Mucosa of rectum (tissue), 2 donors: ENCODE data around the gene SPRED1.

Experiments used
- H3K27ac ChIP-seq, 2 donors: one replicate each; pipeline ENCODE4 v1.7.0; 2013; ENCODE audit warnings: inconsistent platforms in 2 of 2, low read depth in 2 of 2, low read length in 2 of 2
- H3K27me3 ChIP-seq, 2 donors: one replicate each; pipeline ENCODE4 v1.7.0; 2013; ENCODE audit warnings: low read length in 2 of 2; ENCODE audit not compliant: control insufficient read depth in 2 of 2, insufficient read depth in 2 of 2
- H3K36me3 ChIP-seq, 2 donors: one replicate each; pipeline ENCODE4 v1.7.0; 2013; ENCODE audit warnings: low read length in 2 of 2; ENCODE audit not compliant: control insufficient read depth in 2 of 2, insufficient read depth in 2 of 2
- H3K4me1 ChIP-seq, 2 donors: one replicate each; pipeline ENCODE4 v1.7.0; 2013; ENCODE audit warnings: low read length in 2 of 2, mild to moderate bottlenecking in 1 of 2; ENCODE audit not compliant: control insufficient read depth in 2 of 2, insufficient read depth in 2 of 2
- H3K4me3 ChIP-seq, 2 donors: one replicate each; pipeline ENCODE4 v1.7.0; 2013; ENCODE audit warnings: low read length in 2 of 2
- H3K9ac ChIP-seq, 2 donors: one replicate each; pipeline ENCODE4 v1.7.0; 2013; ENCODE audit warnings: low read length in 2 of 2, low read depth in 1 of 2, mild to moderate bottlenecking in 1 of 2
- H3K9me3 ChIP-seq, 2 donors: one replicate each; pipeline ENCODE4 v1.7.0; 2013; ENCODE audit warnings: low read length in 2 of 2; ENCODE audit not compliant: control insufficient read depth in 2 of 2
- donor health status: healthy.
- donor health status: Normal muscosa, but diverticular disease.

SPRED1 gene

DNA sequence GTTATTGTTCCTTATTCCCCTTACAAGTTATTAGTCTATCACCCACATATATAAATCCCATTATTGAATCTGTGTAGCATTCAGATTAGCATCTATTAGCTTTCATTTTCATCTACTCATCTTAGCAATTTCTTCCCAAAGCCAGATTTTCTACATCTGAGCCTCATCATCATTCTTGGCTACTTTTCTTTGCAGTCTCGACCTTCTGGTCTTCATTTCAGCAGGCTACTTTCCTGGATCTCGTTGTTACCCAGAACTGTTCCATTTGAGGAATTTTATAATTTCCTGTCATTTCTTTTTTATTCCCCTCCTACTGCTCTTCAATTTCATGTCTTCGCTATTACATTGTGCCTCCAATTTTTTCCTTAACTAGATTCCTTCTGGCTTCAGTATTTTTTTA, 51.8 kb downstream of the SPRED1 start:
- Histone ChIP-seq H3K27ac (no peak overlapping the region), H3K27me3 (no peaks in the 10 kb centered on the region), H3K4me3 (no peak overlapping the region), H3K9me3 (no peaks in the 10 kb centered on the region), H3K9ac (no peak overlapping the region), H3K4me1 (no peaks in the 10 kb centered on the region), H3K36me3 (no peaks in the 10 kb centered on the region)

- no peak overlapping the region for H3K27ac ChIP-seq
- H3K36me3 ChIP-seq, result no peaks in the 10 kb centered on the region
- H3K9ac ChIP-seq, result no peak overlapping the region
Measured at GRCh38 chr15:38307251-38307650, 54.6 kb downstream of the SPRED1 start.

GRCh38 chr15:38307861-38308641, 55.4 kb downstream of the SPRED1 start:
- Histone ChIP-seq H3K4me1 (no peaks in the 10 kb centered on the region), H3K27ac (no peak overlapping the region), H3K4me3 (no peak overlapping the region), H3K9me3 (no peaks in the 10 kb centered on the region), H3K27me3 (no peaks in the 10 kb centered on the region), H3K9ac (no peak overlapping the region), H3K36me3 (no peaks in the 10 kb centered on the region)

More at GRCh38 chr15:38307251-38307650, 54.6 kb downstream of the SPRED1 start:
- Histone ChIP-seq H3K27me3 (no peaks in the 10 kb centered on the region), H3K4me1 (no peaks in the 10 kb centered on the region), H3K9me3 (no peaks in the 10 kb centered on the region), H3K4me3 (no peak overlapping the region)

DNA sequence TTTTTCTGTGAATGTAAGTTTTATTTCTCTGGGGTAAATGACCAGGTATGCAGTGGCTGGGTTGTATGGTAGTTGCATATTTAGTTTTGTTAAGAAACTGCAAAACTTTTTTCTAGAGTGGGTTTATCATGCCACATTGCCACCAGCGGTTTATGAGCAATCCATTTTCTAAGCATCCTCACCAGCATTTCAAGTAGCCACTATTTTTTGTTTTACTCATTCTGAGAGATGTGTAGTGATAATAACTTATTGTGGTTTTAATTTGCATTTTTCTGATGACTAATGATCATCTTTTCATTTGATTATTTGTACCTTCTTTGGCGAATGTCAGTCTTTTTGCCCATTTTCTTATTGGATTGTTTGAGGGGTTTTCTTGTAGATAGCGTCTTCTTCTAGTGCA, 56.2 kb downstream of the SPRED1 start:
- H3K4me1 ChIP-seq, result no peaks in the 10 kb centered on the region
- no peak overlapping the region for H3K4me3 ChIP-seq
- no peak overlapping the region for H3K27ac ChIP-seq
- no peaks in the 10 kb centered on the region for H3K9me3 ChIP-seq
- no peaks in the 10 kb centered on the region for H3K36me3 ChIP-seq
- H3K27me3 ChIP-seq, result no peaks in the 10 kb centered on the region
- H3K9ac ChIP-seq, result no peak overlapping the region

DNA sequence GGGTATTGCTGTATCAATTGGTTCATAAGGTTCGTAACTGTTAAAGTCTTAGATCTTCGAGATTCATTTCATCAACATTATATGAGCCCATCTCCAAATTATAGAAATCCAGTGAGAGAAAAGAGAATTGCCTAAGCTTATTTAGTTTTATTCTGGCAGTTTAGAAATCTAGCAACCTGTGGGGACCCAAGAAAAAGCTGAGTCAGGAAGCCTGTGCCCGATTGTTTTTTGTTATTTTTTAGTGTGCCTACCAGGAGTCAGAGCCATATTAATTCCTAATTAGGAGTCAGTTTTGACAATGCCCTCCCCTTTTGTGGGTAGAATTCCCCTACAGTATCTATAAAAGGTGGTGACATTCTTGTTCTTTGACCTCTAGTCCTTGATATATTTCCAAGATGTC, 59.6 kb downstream of the SPRED1 start:
- no peak overlapping the region for H3K27ac ChIP-seq
- no peaks in the 10 kb centered on the region for H3K36me3 ChIP-seq
- no peaks in the 10 kb centered on the region for H3K4me1 ChIP-seq
- H3K27me3 ChIP-seq, result no peaks in the 10 kb centered on the region
- no peaks in the 10 kb centered on the region for H3K9me3 ChIP-seq
- no peak overlapping the region for H3K4me3 ChIP-seq
- no peak overlapping the region for H3K9ac ChIP-seq

- H3K9me3 ChIP-seq, result no peaks in the 10 kb centered on the region
- H3K27ac ChIP-seq, result no peak overlapping the region
- no peaks in the 10 kb centered on the region for H3K4me1 ChIP-seq
- H3K4me3 ChIP-seq, result no peak overlapping the region
- H3K9ac ChIP-seq, result no peak overlapping the region
- no peaks in the 10 kb centered on the region for H3K36me3 ChIP-seq
- no peaks in the 10 kb centered on the region for H3K27me3 ChIP-seq
Measured at GRCh38 chr15:38316311-38316710, 63.7 kb downstream of the SPRED1 start.

GRCh38 chr15:38320181-38320580, 67.5 kb downstream of the SPRED1 start:
- Histone ChIP-seq H3K4me1 (no peaks in the 10 kb centered on the region), H3K27me3 (no peaks in the 10 kb centered on the region), H3K9me3 (no peaks in the 10 kb centered on the region), H3K27ac (no peak overlapping the region), H3K36me3 (peaks cover 4 to 13% of the 10 kb centered on the region in 2 donors), H3K9ac (no peak overlapping the region), H3K4me3 (no peak overlapping the region)

- no peaks in the 10 kb centered on the region for H3K4me1 ChIP-seq
- peaks cover 9 to 15% of the 10 kb centered on the region in 2 donors for H3K36me3 ChIP-seq
- no peaks in the 10 kb centered on the region for H3K9me3 ChIP-seq
- no peak overlapping the region for H3K27ac ChIP-seq
- no peak overlapping the region for H3K4me3 ChIP-seq
- H3K27me3 ChIP-seq, result no peaks in the 10 kb centered on the region
- no peak overlapping the region for H3K9ac ChIP-seq
Measured at GRCh38 chr15:38320866-38321265, 68.2 kb downstream of the SPRED1 start.

DNA sequence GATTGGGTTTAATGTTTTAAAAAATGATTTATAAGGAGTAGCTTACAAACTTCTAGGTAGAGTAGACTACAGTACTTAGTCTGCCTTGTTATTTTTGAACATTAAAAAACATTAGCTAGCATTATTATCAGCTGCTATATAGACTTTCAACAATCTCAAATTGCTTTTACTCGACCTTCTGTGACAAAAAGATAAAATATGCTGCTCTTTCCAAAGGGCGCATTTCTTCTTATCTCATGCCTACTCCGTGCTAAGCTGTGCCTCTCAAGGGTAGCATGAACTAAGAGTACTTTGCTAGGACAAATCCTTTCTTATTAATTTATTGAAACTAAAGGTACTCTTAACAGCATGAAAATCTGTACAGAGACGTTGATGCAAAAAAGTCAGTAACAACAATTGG, 71.3 kb downstream of the SPRED1 start:
- H3K36me3 ChIP-seq, result peaks cover 19 to 24% of the 10 kb centered on the region in 2 donors
- H3K27me3 ChIP-seq, result no peaks in the 10 kb centered on the region
- no peaks in the 10 kb centered on the region for H3K4me1 ChIP-seq
- H3K9ac ChIP-seq, result no peak overlapping the region
- H3K27ac ChIP-seq, result no peak overlapping the region
- no peaks in the 10 kb centered on the region for H3K9me3 ChIP-seq
- no peak overlapping the region for H3K4me3 ChIP-seq

- Histone ChIP-seq H3K4me3 (no peak overlapping the region), H3K4me1 (no peaks in the 10 kb centered on the region), H3K9me3 (no peaks in the 10 kb centered on the region), H3K9ac (no peak overlapping the region), H3K27ac (no peak overlapping the region), H3K27me3 (no peaks in the 10 kb centered on the region), H3K36me3 (peaks cover 19 to 24% of the 10 kb centered on the region in 2 donors)
Measured at GRCh38 chr15:38324939-38325647, 72.5 kb downstream of the SPRED1 start.
